Fibroblast of skin of left biceps (primary cell): ENCODE measurements around the gene CDC123.

Source experiments
- DNase-seq, 2 experiments: peaks; one replicate each; pipeline ENCODE4 v3.0.0-alpha.2; 2013; ENCODE audit warnings: low read depth in 2 of 2

The CDC123 gene

GRCh38 chr10:12299222-12299965 is 103.4 kb downstream of the CDC123 start:
- DNase-seq = no peak
